DND-41 (cell line): Measurements from ENCODE around the gene PAPSS2.
"Not testable (repeated sequence)": the region's sequence is repeated elsewhere in the genome, so short reads cannot be mapped to it uniquely, and the experiment has no call there.

ENCODE experiments used
- ATAC-seq: fragments of 200-7000 bp; cut with Tn5 transposase; 3 replicates; pipeline ENCODE4 v1.9.1; 2021; ENCODE audit warnings: low read depth; ENCODE audit not compliant: insufficient read depth
- DNase-seq: peaks from one replicate; pipeline ENCODE4 v3.0.0-alpha.2; 2020
- H2AFZ ChIP-seq: 2 replicates; pipeline ENCODE4 v1.6.0; 2012; ENCODE audit warnings: low read depth, low read length
- H3K27ac ChIP-seq: 2 replicates; pipeline ENCODE4 v1.5.1; 2012; ENCODE audit warnings: low read length, inconsistent platforms
- H3K27me3 ChIP-seq: fragments of 200-600 bp; sonication (generic); 2 replicates; pipeline ENCODE4 v1.6.0; 2012; ENCODE audit warnings: low read length, mild to moderate bottlenecking, inconsistent platforms; ENCODE audit not compliant: insufficient read depth, poor library complexity
- H3K36me3 ChIP-seq: 2 replicates; pipeline ENCODE4 v1.5.1; 2012; ENCODE audit warnings: low read length, inconsistent platforms; ENCODE audit not compliant: insufficient read depth
- H3K4me1 ChIP-seq: 2 replicates; pipeline ENCODE4 v1.5.1; 2012; ENCODE audit warnings: mild to moderate bottlenecking, low read length; ENCODE audit not compliant: insufficient read depth
- H3K4me2 ChIP-seq: 2 replicates; pipeline ENCODE4 v1.6.0; 2012; ENCODE audit warnings: mild to moderate bottlenecking, moderate library complexity, low read length, inconsistent platforms; ENCODE audit not compliant: insufficient read depth
- H3K4me3 ChIP-seq, 2 experiments: fragments of 200-600 bp in 1 of 2; shearing (Covaris generic) in 1 of 2; 2 replicates each; pipeline ENCODE4 v1.5.1; 2012 to 2016; ENCODE audit warnings: inconsistent platforms in 2 of 2, low read length in 2 of 2, mild to moderate bottlenecking in 2 of 2, low read depth in 1 of 2, moderate library complexity in 1 of 2
- H3K79me2 ChIP-seq: 2 replicates; pipeline ENCODE4 v1.6.0; 2012; ENCODE audit warnings: low read length, inconsistent platforms; ENCODE audit not compliant: insufficient read depth
- H3K9ac ChIP-seq: 2 replicates; pipeline ENCODE4 v1.6.0; 2012; ENCODE audit warnings: low read depth, mild to moderate bottlenecking, inconsistent platforms, low read length, moderate library complexity
- H3K9me3 ChIP-seq: 2 replicates; pipeline ENCODE4 v1.5.1; 2012; ENCODE audit warnings: low read length, moderate library complexity, mild to moderate bottlenecking, inconsistent platforms; ENCODE audit not compliant: insufficient read depth, severe bottlenecking
- H4K20me1 ChIP-seq: 2 replicates; pipeline ENCODE4 v1.6.0; 2012; ENCODE audit warnings: low read length; ENCODE audit not compliant: insufficient read depth
- EZH2 ChIP-seq: IDR thresholded peaks from 3 replicates; pipeline ENCODE4 v1.6.1; 2012; ENCODE audit warnings: borderline replicate concordance, low read depth, mild to moderate bottlenecking, moderate library complexity, low read length, inconsistent platforms; ENCODE audit not compliant: severe bottlenecking
- TF ChIP-seq, protein P1 (sequence below): IDR thresholded peaks from 2 replicates; pipeline ENCODE4 v1.5.1; 2012; ENCODE audit warnings: borderline replicate concordance, low read length, moderate library complexity, mild to moderate bottlenecking; ENCODE audit not compliant: poor library complexity, severe bottlenecking; ENCODE audit errors: extremely low read depth

Gene PAPSS2

GRCh38 chr10:87643920-87644319 is 15.8 kb upstream of the PAPSS2 start:
- TF ChIP-seq, protein P1, sequence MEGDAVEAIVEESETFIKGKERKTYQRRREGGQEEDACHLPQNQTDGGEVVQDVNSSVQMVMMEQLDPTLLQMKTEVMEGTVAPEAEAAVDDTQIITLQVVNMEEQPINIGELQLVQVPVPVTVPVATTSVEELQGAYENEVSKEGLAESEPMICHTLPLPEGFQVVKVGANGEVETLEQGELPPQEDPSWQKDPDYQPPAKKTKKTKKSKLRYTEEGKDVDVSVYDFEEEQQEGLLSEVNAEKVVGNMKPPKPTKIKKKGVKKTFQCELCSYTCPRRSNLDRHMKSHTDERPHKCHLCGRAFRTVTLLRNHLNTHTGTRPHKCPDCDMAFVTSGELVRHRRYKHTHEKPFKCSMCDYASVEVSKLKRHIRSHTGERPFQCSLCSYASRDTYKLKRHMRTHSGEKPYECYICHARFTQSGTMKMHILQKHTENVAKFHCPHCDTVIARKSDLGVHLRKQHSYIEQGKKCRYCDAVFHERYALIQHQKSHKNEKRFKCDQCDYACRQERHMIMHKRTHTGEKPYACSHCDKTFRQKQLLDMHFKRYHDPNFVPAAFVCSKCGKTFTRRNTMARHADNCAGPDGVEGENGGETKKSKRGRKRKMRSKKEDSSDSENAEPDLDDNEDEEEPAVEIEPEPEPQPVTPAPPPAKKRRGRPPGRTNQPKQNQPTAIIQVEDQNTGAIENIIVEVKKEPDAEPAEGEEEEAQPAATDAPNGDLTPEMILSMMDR: no peak
- no peak for TF ChIP-seq EZH2
- Histone ChIP-seq H2AFZ (no peak overlapping the region), H3K36me3 (no peaks in the 10 kb centered on the region), H4K20me1 (no peaks in the 10 kb centered on the region), H3K9ac (no peak overlapping the region), H3K4me2 (no peak overlapping the region), H3K9me3 (no peaks in the 10 kb centered on the region), H3K4me1 (no peaks in the 10 kb centered on the region), H3K79me2 (no peaks in the 10 kb centered on the region), H3K27ac (no peak overlapping the region), H3K27me3 (no peaks in the 10 kb centered on the region), H3K4me3 (no peak overlapping the region)
- DNase-seq (no peak), ATAC-seq (no peak)

DNA sequence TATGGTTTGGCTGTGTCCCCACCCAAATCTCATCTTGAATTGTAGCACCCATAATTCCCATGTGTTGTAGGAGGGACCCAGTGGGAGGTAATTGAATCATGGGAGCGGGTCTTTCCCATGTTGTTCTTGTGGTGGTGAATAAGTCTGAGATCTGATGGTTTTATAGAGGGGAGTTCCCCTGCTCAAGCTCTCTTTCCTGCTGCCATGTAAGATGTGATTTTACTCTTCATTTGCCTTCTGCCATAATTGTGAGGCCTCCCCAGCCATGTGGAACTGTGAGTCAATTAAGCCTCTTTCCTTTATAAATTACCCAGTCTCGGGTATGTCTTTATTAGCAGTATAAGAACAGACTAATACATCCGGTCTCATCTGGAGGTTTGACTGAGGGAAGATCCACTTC is 15.2 kb upstream of the PAPSS2 start:
- H3K36me3 ChIP-seq, H2AFZ ChIP-seq, H3K9me3 ChIP-seq, H3K27ac ChIP-seq, H3K4me3 ChIP-seq, ATAC-seq, H3K4me1 ChIP-seq, H3K79me2 ChIP-seq, DNase-seq, H4K20me1 ChIP-seq, H3K9ac ChIP-seq, H3K27me3 ChIP-seq, H3K4me2 ChIP-seq: not testable (repeated sequence)

GRCh38 chr10:87646192-87646909 is 13.3 kb upstream of the PAPSS2 start:
- no peak overlapping the region for H3K4me3 ChIP-seq
- no peak overlapping the region for H3K4me2 ChIP-seq
- no peak overlapping the region for H2AFZ ChIP-seq
- no peaks in the 10 kb centered on the region for H3K36me3 ChIP-seq
- H3K27ac ChIP-seq: no peak overlapping the region
- TF ChIP-seq EZH2: no peak
- TF ChIP-seq, protein P1: no peak
- DNase-seq (no peak), ATAC-seq (no peak)
- H4K20me1 ChIP-seq: no peaks in the 10 kb centered on the region
- H3K79me2 ChIP-seq: no peaks in the 10 kb centered on the region
- H3K9me3 ChIP-seq: no peaks in the 10 kb centered on the region
- no peak overlapping the region for H3K9ac ChIP-seq
- no peaks in the 10 kb centered on the region for H3K27me3 ChIP-seq
- no peaks in the 10 kb centered on the region for H3K4me1 ChIP-seq

DNA sequence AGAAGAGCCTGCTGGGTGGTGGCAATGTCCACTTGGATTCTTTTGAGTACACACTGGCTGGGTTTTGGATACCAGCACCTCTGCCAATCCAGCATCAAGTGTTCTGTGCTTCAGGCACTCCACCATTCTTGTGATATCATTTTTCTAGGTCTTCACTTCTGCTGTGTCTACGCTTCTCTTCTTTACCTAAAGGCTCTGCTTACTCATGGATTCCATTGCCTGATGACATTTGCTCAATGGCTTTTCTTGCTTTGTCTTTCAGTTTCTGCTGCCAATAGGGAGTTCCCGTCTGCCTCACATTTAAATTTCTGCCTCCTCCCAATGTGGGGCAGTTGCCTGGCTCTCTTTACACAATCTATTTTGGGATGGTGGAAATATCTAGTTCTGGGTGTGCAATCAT is 12.7 kb upstream of the PAPSS2 start:
- DNase-seq (no peak), ATAC-seq (no peak)
- Histone ChIP-seq H3K4me1 (no peaks in the 10 kb centered on the region), H3K79me2 (no peaks in the 10 kb centered on the region), H3K4me2 (no peak overlapping the region), H4K20me1 (no peaks in the 10 kb centered on the region), H3K9ac (no peak overlapping the region), H3K4me3 (no peak overlapping the region), H3K36me3 (no peaks in the 10 kb centered on the region), H2AFZ (no peak overlapping the region), H3K27ac (no peak overlapping the region), H3K9me3 (no peaks in the 10 kb centered on the region), H3K27me3 (peaks cover 3% of the 10 kb centered on the region)
- no peak for TF ChIP-seq EZH2
- TF ChIP-seq, protein P1: no peak
